Measurements from ENCODE around the gene ARSG. TPM values are rescaled to one million over a fixed set of nuclear protein-coding genes. Genes with fewer than 3 reads are reported as not detected.

Gene ARSG
- total and polyA plus RNA-seq, 4 donors = 1.5 to 5.4 (median 2.3) TPM

- no peak for TF ChIP-seq SP1 (IDR thresholded peaks at IDR 0.05)
- TF ChIP-seq TAF1 (conservative IDR thresholded peaks at IDR 0.05) = no peak
- no peak for TF ChIP-seq NR2F2 (IDR thresholded peaks at IDR 0.05)
- TF ChIP-seq FOXA2 (IDR thresholded peaks at IDR 0.05) = no peak
- TF ChIP-seq REST (IDR thresholded peaks at IDR 0.05) = no peak
- TF ChIP-seq FOXA1 (IDR thresholded peaks at IDR 0.05) = no peak
- DNase-seq (ENCODE audit: low spot score) = no peak
- H3K9ac ChIP-seq (ENCODE audit: low read depth in 1 of 2, low read length in 2 of 2) = no peak overlapping the region
- H3K36me3 ChIP-seq (ENCODE audit: control insufficient read depth in 4 of 4, insufficient read depth in 3 of 4, low read depth in 1 of 4, low read length in 3 of 4) = no peaks in the 10 kb centered on the region
- WGBS = 87% methylated on average over 1 of the region's 1 CpG
- H3K4me1 ChIP-seq (ENCODE audit: control insufficient read depth in 4 of 4, insufficient read depth in 4 of 4, low read length in 3 of 4) = peaks cover 6 to 60% (median 44%) of the 10 kb centered on the region in 4 donors
- no peak overlapping the region for H3K27ac ChIP-seq (ENCODE audit: low read depth in 1 of 2, low read length in 2 of 2)
- H3K27me3 ChIP-seq (ENCODE audit: control insufficient read depth in 4 of 4, insufficient read depth in 4 of 4, low read length in 3 of 4) = no peaks in the 10 kb centered on the region
- H3K9me3 ChIP-seq (ENCODE audit: control insufficient read depth in 4 of 4, low read length in 3 of 4) = no peaks in the 10 kb centered on the region
- no peak overlapping the region for H3K4me3 ChIP-seq (ENCODE audit: low read depth in 1 of 3, low read length in 3 of 3)
Measured at GRCh38 chr17:68384471-68384870, 93.2 kb downstream of the ARSG start.

GRCh38 chr17:68384941-68385340 lies 93.6 kb downstream of the ARSG start:
- H3K4me1 ChIP-seq (ENCODE audit: control insufficient read depth in 4 of 4, insufficient read depth in 4 of 4, low read length in 3 of 4) = peaks cover 4 to 55% (median 39%) of the 10 kb centered on the region in 4 donors
- WGBS = 73% methylated on average over 4 of the region's 4 CpGs

More at GRCh38 chr17:68384941-68385340, 93.6 kb downstream of the ARSG start:
- Histone ChIP-seq H3K9ac (ENCODE audit: low read depth in 1 of 2, low read length in 2 of 2) (no peak overlapping the region), H3K9me3 (ENCODE audit: control insufficient read depth in 4 of 4, low read length in 3 of 4) (no peaks in the 10 kb centered on the region), H3K27ac (ENCODE audit: low read depth in 1 of 2, low read length in 2 of 2) (peak overlapping the region in 1 of 2 donors; percentile 32), H3K4me3 (ENCODE audit: low read depth in 1 of 3, low read length in 3 of 3) (no peak overlapping the region), H3K36me3 (ENCODE audit: control insufficient read depth in 4 of 4, insufficient read depth in 3 of 4, low read depth in 1 of 4, low read length in 3 of 4) (no peaks in the 10 kb centered on the region), H3K27me3 (ENCODE audit: control insufficient read depth in 4 of 4, insufficient read depth in 4 of 4, low read length in 3 of 4) (no peaks in the 10 kb centered on the region)
- no peak for TF ChIP-seq ZBTB33 (IDR thresholded peaks at IDR 0.05)
- no peak for TF ChIP-seq CTCF (IDR thresholded peaks at IDR 0.05; ENCODE audit: low read depth, low read length, missing input control)
- no peak for TF ChIP-seq JUND (IDR thresholded peaks at IDR 0.05)
- no peak for TF ChIP-seq FOXA1 (IDR thresholded peaks at IDR 0.05)
- no peak for TF ChIP-seq GABPA (IDR thresholded peaks at IDR 0.05 in 1 of 2, conservative IDR thresholded peaks at IDR 0.05 in 1 of 2)
- no peak for TF ChIP-seq HNF4G (IDR thresholded peaks at IDR 0.05)
- no peak for DNase-seq (ENCODE audit: low spot score)
